A549 treated with AZD9567 at 1 μM for 4 hours (cell line): ENCODE results near the gene PACSIN1. TPM values are rescaled to one million over a fixed set of nuclear protein-coding genes. Genes with fewer than 3 reads are reported as not detected.

ENCODE experiments used
- total RNA-seq: library from RNA; stranded (reverse); fragments of 200-300 nt; extraction: Qiagen RNA extraction; gene quantifications from 5 replicates; pipeline ENCODE4 v1.2.3, GENCODE V29; 2022; ENCODE audit not compliant: insufficient read depth

The PACSIN1 gene
- 0.03 to 0.09 TPM (median 0.05 TPM) in 4 of 5 replicates, not detected in the other for total RNA-seq

GRCh38 chr6:34465531-34466241, at the start of gene PACSIN1:
PACSIN1 (plus strand) TSS chr6:34466076; CDS start chr6:34526306, 60,230 bp downstream.

GRCh38 chr6:34425498-34426410, 40.1 kb upstream of the PACSIN1 start, which contains the start of gene RPS10:
RPS10 (minus strand) TSS chr6:34426069; CDS start chr6:34425221, 848 bp downstream.

GRCh38 chr6:34556031-34556471, 90.2 kb downstream of the PACSIN1 start, which contains the start of gene SPDEF:
SPDEF (minus strand) TSS chr6:34556329; CDS start chr6:34544455, 11,874 bp downstream.

Other genes starting within 250 kb of the PACSIN1 start
- gene HMGA1, start 229.2 kb upstream of the PACSIN1 start, total RNA-seq: 458 to 622 TPM (median 513 TPM) in 5 replicates
- gene SMIM29, start 217.1 kb upstream of the PACSIN1 start, total RNA-seq: 16.2 to 27.3 TPM (median 25.0 TPM) in 5 replicates
- 5.1 to 8.1 TPM (median 5.3 TPM) in 5 replicates for gene NUDT3, start 73.4 kb upstream of the PACSIN1 start, total RNA-seq
- 1,366 to 2,167 TPM (median 2,087 TPM) in 5 replicates for gene RPS10, start 40.0 kb upstream of the PACSIN1 start, total RNA-seq
- 1.3 to 1.9 TPM (median 1.8 TPM) in 5 replicates for gene SPDEF, start 90.3 kb downstream of the PACSIN1 start, total RNA-seq
- 28.4 to 30.6 TPM (median 30.1 TPM) in 5 replicates for gene ILRUN, start 230.7 kb downstream of the PACSIN1 start, total RNA-seq